Frontal cortex (tissue), 4 donors: ENCODE measurements around the gene SNAP25. TPM values are rescaled to one million over a fixed set of nuclear protein-coding genes. Genes with fewer than 3 reads are reported as not detected.

ENCODE experiments used
- DNase-seq, 2 donors: peaks; one replicate each; pipeline ENCODE4 v3.0.0; 2012; ENCODE audit warnings: low spot score in 2 of 2
- FAIRE-seq: peaks from 2 replicates; lab custom pipeline; 2012; peaks lifted over from hg19 to GRCh38; lab: Jason Lieb, UNC
- total RNA-seq: library from RNA; depleted of rRNA; stranded (reverse); fragments of >200 nt; gene quantifications from one replicate; pipeline ENCODE4 v1.2.3, GENCODE V29; 2014
- donor health status: control.
- donor health status: control.
- donor health status: control.

SNAP25 gene
- total RNA-seq, 1 donor from 2014 or later: 140 TPM

DNA sequence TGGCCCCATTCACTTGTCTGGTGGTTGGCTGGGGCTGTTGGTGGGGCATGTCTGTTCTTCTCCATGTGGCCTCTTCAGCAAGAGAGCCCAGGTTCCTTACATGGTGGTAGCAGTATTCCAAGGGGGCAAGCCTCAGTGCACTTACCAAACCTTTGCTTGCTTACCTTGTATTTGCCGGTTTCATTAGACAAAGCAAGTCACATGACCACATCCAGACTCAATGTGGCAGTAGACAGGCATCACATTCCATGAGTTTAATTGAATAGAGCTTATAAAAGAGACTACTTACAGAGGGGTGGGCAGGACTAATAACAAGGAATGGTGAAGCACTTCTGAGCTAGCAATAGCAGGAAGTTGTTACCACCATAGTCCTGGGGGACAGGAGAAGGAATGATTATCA, 78.6 kb downstream of the SNAP25 start:
- FAIRE-seq (no peak), DNase-seq (no peak)

DNA sequence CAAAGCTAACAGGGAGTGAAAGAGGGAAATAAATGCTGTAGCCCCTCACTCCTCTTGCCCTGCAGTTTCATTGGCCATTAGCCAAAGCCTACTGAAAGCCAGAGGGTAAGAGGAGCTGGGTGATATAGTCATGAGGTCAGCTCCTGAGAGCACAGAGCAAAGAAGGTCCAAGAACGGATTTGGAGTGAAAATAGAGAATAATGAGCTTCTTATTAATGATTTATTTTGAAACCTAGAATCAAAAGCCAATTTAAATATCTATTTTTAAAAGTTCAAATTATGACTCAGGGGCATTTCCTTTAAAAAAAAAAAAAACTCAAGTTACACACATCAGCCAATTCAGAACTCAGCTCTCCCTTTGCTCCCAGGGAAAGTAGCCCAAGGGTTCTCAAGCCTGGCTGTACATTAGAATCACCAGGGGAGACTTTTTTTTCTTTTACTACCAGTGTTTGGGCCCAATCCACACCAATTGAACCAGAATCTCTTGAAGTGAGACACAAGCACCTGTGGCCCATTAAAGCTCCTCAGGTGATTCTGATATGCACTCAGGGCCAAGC, 79.1 kb downstream of the SNAP25 start:
- DNase-seq (no peak), FAIRE-seq (no peak)

DNA sequence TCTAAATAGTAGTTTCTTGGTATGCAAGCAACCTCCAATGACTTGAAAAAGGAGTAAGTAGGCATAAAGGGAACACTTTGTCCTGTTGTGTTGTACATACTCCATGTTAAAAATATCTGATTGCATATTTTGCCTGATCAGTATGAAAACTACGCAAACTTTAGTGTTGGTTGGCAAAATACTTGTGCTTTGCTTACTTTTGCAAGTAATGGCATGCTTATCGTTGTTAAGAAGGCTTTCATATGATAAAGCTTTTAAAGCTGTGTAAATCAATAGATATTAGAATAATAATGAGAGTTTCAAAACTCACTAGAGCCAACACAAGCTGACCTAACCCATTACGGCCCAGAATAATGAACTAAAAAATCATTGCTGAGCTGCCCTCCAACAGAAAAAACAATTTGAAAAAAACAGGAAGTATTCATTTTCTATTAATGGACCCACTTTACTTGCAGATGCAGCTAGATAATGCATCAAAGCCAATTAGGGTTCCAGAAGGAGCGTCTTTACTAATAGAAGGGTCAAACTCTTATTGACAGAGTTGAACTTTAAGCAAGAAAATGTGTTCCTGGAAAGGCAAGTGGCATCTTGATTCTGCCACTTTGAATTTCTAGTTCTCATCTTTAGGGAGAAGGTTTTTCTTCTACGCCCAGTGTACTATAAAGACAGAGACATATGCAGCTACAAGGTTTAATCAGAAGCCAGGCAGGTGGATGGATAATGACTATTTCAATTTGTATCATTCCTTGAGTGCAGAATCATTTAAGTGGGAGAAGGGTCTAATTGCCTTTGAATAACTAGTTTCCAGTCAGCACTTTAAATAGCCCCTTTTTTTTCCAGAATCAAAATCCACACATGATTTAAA, 82.2 kb downstream of the SNAP25 start:
- FAIRE-seq: no peak
- no peak for DNase-seq

DNA sequence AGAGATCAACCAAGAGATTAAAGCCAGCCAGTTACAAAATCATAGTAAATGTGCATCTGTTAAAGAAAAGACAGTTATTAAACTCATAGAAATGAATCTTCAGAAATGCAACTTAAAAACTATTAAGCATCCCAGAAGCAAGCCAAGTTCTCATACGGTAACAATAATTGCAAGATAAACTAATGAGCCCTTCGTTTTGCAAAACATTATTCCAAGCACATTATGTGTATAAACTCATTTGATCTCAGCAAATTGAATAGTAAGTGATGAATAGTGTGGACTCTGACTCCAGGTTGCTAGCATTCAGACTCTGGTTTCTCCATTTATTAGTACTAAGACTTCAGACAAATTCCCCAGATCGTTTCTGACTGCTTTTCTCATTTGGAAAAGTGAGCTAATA, 85.2 kb downstream of the SNAP25 start:
- DNase-seq: no peak
- FAIRE-seq: no peak

DNA sequence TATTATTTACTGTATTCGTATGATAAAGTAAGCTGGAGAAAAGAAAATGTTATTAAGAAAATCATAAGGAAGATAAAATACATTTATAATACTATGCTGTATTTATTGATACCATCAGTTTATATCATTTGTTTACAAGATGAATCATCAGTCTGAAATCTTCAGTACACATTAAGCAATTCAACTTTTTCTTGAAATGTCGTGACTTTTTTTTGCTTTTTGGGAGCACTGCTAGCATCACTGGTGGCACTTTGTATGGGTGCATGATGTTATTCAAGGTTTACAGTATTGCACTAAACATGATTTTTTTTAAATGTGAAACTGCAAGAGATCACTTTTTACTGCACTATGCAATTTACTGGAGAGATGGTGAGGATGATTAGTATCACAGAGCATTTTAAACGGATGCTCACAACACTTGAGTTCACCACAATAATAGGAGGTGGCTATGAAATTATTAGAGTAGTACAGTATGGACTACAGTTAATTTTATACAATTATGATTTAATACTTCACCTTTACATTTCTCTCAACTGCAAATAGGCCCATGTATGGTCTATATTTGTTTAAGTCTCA, 85.9 kb downstream of the SNAP25 start:
- FAIRE-seq (no peak), DNase-seq (no peak)

DNA sequence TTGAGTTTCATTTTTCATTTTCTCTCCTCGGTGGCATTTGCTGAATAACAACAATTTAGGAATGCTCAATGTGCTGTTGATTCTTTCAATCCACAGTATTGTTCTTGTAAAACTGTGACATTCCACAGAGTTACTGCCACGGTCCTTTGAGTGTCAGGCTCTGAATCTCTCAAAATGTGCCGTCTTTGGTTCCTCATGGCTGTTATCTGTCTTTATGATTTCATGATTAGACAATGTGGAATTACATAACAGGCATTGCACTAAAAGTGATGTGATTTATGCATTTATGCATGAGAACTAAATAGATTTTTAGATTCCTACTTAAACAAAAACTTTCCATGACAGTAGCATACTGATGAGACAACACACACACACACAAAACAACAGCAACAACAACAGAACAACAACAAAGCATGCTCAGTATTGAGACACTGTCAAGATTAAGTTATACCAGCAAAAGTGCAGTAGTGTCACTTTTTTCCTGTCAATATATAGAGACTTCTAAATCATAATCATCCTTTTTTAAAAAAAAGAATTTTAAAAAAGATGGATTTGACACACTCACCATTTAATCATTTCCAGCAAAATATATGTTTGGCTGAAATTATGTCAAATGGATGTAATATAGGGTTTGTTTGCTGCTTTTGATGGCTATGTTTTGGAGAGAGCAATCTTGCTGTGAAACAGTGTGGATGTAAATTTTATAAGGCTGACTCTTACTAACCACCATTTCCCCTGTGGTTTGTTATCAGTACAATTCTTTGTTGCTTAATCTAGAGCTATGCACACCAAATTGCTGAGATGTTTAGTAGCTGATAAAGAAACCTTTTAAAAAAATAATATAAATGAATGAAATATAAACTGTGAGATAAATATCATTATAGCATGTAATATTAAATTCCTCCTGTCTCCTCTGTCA, 88.1 kb downstream of the SNAP25 start:
- no peak for FAIRE-seq

DNA sequence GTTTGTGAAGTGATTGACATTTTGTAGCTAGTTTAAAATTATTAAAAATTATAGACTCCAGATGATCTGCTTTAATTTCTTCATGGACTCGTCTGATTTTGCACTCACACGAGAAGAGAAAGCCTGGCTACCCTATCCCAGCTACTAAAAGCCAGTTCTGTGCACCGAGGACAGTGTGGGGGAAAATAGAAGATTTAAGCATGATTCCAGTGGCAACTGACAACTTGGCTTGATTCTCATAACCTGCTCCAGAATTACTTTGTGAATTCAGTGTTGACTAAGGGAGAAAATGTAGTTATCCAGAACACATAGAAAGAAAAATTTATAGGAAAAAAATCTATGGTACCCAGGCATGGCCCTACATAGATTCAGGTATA, 88.7 kb downstream of the SNAP25 start:
- DNase-seq: no peak
- no peak for FAIRE-seq

More for the DNA sequence above, 88.1 kb downstream of the SNAP25 start:
- DNase-seq: no peak

DNA sequence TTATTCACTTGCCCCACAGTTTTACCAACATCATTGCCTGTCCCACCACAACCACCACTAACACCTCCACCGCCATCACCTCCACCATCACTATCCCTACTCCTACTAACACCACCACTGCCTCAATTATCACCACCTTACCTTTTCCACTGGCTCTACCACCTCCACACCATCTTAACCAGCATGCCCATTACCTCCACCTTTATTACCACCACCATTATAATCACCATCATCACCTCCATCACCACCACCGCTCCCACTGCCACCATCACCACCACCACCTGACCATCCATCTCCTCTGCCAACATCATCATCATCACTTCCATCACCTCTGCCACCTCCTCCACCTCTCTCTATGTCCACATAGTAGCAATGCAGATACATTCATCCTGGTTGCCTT, 90.0 kb downstream of the SNAP25 start:
- FAIRE-seq (no peak), DNase-seq (no peak)

DNA sequence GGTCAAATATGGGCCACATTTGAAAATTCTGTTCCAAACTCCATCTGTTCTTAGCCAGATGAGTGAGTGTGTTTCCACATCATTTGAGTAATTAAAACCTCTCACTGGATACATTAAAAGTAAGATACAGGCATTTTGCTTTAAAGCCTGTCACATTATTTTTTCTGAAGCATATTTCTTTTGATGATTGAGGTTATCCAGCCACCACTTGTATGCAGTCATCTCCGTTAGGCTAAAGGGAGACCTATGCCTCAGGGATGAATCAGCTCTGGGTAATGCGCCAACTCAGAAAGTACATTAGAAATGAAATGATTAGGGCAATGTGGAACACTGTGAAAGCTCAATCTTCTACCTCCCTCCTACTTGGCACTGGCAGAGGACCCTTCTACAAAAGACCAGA, 90.7 kb downstream of the SNAP25 start:
- FAIRE-seq (no peak), DNase-seq (no peak)

DNA sequence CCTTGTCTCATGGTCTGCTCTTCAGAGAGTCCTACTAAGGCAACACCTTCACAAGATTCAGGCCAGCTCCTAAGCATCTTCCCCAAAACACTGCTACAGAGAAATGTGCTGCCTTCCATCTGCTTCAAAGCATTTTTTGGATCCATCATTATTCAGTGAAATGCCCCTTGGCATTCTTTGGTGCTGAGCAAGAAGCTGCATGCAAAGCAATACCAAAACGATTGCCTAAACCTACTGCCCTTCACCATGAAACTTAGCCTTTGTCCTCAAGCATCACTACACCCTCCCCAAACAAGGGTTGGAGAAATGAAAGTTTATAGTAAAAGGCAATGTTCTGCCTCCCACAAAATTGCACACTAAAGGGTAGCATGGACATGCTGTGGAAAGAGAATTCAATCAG, 93.5 kb downstream of the SNAP25 start:
- no peak for FAIRE-seq
- no peak for DNase-seq

DNA sequence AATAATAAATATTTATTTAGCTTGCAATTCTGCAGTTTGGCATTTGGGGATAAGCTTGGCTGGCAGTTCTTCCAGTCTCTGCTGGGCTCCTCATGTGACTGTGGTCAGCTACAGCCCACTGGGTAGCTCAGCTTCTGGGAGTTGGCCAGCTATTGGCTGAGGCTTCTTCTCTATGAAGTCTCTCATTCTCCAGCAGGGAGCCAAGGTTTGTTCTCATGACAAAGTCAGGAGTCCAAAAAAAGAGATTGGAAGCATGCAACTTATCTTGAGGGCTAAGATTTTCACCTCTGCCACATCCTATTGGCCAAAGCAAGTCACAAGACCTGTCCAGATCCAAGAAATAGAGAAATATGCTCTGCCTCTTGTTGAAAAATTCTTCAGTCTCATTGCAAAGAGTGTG, 94.6 kb downstream of the SNAP25 start:
- FAIRE-seq (no peak), DNase-seq (no peak)

DNA sequence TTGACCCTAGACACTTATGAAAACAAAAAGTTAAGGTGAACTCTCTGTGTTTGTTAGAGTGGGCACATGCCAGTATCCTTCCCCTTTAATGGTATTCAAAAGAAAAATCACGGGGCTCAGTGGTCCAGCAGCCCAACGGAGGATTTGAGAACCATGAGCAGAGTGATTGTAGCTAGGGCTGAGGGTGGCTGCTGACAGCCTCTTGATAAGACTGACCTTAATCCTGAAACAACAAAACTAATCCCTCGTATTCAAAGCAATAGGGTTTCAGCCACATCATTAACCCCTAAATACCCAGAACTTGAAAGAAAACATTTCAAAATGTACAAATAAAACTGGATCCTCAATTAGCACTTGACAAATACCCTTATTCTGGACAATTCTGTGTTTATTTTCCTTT, 95.1 kb downstream of the SNAP25 start:
- FAIRE-seq (no peak), DNase-seq (no peak)

DNA sequence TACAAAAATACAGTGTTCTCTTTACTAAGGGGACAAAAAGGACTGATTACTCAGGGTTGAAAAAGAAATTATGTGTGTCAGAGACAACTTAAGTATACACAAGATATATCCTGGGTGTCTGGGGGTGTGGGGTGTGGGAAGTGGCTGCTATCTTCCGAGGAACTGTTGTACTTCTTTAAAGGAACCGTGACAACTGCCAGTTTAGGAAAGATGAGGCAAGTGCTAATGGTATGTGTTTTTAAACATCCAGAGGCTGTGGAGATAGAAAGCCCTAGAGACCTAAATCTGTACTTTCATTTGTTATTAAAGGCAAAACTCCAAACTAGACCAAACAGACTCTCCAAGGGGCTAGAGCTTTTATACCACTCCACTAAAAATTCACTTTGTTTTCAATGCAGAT, 95.6 kb downstream of the SNAP25 start:
- no peak for FAIRE-seq
- DNase-seq: no peak

DNA sequence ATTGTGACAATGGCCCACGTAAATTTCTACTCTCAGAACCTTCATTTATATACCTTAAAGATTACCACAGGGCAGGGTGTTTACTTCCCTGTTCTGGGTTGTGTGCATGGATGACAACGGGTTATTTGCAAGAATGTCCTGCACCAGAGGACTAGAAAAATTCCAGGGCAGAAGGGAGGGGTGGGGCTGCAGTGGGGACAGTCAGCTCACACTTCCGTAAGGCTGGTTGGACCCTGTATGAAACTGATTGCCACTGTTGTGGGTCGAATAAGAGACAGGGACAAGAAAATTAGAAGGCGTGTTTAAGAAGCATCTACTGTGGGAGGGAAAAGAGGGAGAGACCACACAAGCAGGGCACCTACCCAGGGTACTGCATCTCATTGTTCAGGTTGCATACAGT, 96.5 kb downstream of the SNAP25 start:
- DNase-seq (no peak), FAIRE-seq (no peak)

DNA sequence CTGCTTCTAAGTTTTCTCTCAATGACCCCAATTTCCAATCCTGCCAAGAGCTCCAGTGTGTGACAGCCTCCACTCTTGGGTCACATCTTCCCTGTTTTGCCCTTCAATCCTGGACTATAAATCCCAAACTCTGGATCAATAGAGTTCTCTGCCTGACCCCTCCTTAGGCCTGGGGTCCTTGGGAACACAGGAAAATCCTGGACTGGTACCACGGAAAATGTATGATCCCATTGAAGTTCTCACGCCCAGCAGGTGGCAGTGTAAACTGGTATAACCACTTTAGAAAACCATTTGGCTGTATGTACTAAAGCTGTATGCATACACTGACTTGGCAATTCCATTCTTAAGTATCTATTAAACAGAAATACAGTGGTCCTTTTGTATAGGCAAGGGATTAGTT, 98.0 kb downstream of the SNAP25 start:
- DNase-seq (no peak), FAIRE-seq (no peak)

DNA sequence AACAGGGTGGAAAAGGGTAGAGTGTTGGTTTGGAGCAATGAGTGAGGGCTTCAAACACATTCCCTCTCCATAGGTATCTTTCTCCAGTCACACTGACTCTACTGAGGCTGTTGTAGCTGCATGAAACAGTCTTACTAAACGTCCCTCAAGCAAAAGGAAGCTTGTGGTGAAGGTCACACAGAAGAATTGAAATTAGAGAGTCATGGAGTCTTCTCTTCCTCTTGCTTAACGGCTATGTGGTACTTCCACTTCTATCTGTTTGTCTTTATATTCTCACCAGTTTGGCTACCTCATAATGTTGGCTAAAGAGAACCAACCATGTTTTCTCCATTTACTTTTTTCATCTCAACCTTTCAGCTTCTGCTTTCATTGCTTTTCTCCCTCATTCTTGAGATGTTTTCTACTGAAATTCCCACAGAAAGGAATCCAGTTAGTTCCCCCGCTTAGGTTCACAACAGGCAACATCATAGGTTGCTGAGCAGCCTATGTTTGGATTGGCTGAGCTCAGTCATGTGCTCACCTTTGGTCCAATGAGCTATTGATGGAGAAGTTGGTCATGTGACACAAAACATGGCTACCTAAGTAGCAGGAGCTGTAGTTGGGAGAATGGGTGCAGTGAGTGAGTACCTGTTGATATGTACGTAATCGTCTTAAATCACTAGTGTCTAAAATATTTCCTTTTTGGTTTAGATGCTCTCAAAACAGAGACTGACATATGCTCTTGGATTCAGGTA, 99.8 kb downstream of the SNAP25 start:
- DNase-seq: no peak
- FAIRE-seq: no peak

DNA sequence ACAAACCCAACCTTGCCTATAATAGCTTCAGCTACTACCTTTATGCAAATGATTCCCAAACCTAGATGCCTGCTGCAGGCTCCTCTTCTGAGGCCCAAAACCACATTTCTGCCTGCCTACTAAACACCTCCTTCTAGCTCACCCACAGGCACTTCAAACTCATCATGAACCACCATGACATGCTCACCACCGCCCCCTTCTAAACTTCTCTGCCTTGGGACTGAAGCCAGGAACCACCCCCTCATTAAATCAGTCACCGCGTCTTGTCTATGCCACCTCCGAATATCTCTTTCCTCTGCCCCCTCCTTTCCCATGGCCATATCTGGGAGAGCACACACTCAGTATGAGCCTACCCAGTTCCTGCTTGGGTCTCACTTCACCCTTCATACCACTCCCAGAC, 101.2 kb downstream of the SNAP25 start:
- FAIRE-seq (no peak), DNase-seq (no peak)

DNA sequence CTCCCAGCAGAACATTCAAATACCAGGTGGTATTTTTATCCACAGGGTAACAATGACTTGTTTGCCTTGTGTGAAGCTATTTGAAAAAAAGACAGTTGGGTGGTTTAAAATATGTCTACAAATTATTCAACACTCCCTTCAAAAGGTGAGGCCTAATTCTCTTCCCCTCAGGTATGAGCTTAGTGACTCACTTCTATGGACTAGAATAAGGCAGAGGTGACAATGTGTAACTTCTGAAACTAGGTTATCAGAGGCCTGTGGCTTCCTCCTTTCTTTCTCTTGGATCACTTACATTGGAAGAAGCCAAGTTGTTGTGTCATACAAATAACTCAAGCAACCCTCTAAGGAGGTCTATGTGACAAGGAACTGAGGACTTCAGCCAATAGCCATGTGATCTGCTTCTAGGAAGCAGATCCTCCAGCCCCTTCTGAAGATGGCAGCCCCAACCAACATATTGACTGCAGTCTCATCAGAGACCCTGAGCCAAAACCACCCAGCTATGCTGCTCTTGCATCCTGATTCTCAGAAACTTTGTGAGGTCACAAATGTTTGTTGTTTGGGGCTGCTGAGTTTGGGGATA, 102.6 kb downstream of the SNAP25 start:
- DNase-seq (no peak), FAIRE-seq (no peak)
